Dedifferentiated amniotic fluid mesenchymal stem cell (primary cell): ENCODE data around the gene MARCKSL1.
"Not testable (repeated sequence)": the region's sequence is repeated elsewhere in the genome, so short reads cannot be mapped to it uniquely, and the experiment has no call there.

Experiments used
- DNase-seq: peaks from one replicate; pipeline ENCODE4 v3.0.0-alpha.2; 2016; ENCODE audit errors: extremely low spot score

The MARCKSL1 gene

GRCh38 chr1:32335790-32336590 is at the start of gene MARCKSL1:
Gene MARCKSL1, minus strand, starts transcription at chr1:32336233. Its CDS starts 200 bp downstream, at chr1:32336033.
- DNase-seq: no peak

- no peak for DNase-seq
These were observed 44.0 kb upstream of the MARCKSL1 start for GRCh38 chr1:32380057-32380456.

GRCh38 chr1:32377541-32378220 is 41.6 kb upstream of the MARCKSL1 start:
- DNase-seq: no peak

GRCh38 chr1:32376199-32376598 is 40.2 kb upstream of the MARCKSL1 start:
- no peak for DNase-seq

GRCh38 chr1:32373996-32374592 is 38.1 kb upstream of the MARCKSL1 start:
- no peak for DNase-seq

- no peak for DNase-seq
These were observed 36.2 kb upstream of the MARCKSL1 start for GRCh38 chr1:32372149-32372756.

- DNase-seq: no peak
These were observed 32.0 kb upstream of the MARCKSL1 start for GRCh38 chr1:32367912-32368635.

GRCh38 chr1:32365445-32365844 is 29.4 kb upstream of the MARCKSL1 start:
- DNase-seq: no peak

GRCh38 chr1:32364836-32365235 is 28.8 kb upstream of the MARCKSL1 start:
- DNase-seq: no peak

GRCh38 chr1:32363713-32364112 is 27.7 kb upstream of the MARCKSL1 start:
- no peak for DNase-seq

GRCh38 chr1:32362474-32363313 is 26.7 kb upstream of the MARCKSL1 start, which contains the start of the genes FAM229A and TSSK3:
Gene FAM229A, minus strand, starts transcription at chr1:32362485. Its CDS starts 394 bp downstream, at chr1:32362091.
Gene TSSK3, plus strand, starts transcription at chr1:32362539. Its CDS starts 163 bp downstream, at chr1:32362702.
- DNase-seq: no peak

GRCh38 chr1:32361674-32362473 is 25.8 kb upstream of the MARCKSL1 start:
- DNase-seq: no peak

GRCh38 chr1:32361308-32361673 is 25.3 kb upstream of the MARCKSL1 start:
- no peak for DNase-seq

- DNase-seq: no peak
These were observed 22.4 kb upstream of the MARCKSL1 start for GRCh38 chr1:32358435-32358834.

GRCh38 chr1:32357614-32358013 is 21.6 kb upstream of the MARCKSL1 start:
- DNase-seq: no peak

- no peak for DNase-seq
These were observed 20.4 kb upstream of the MARCKSL1 start for GRCh38 chr1:32356478-32356877.

GRCh38 chr1:32355778-32356177 is 19.7 kb upstream of the MARCKSL1 start:
- not testable (repeated sequence) for DNase-seq

- no peak for DNase-seq
These were observed 18.0 kb upstream of the MARCKSL1 start for GRCh38 chr1:32353886-32354570.

- no peak for DNase-seq
These were observed 17.4 kb upstream of the MARCKSL1 start for GRCh38 chr1:32353431-32353830.
